NT2/D1 (cell line): Measurements from ENCODE around the gene ENTHD1.

ENCODE experiments used
- SUZ12 ChIP-seq: IDR thresholded peaks from 2 replicates; pipeline ENCODE4 v1.6.1; 2011; ENCODE audit not compliant: insufficient read length, insufficient read depth; ENCODE audit errors: extremely low read depth
- YY1 ChIP-seq: IDR thresholded peaks from 2 replicates; pipeline ENCODE4 v1.6.1; 2011; ENCODE audit not compliant: insufficient read length, insufficient read depth
- ZNF274 ChIP-seq: IDR thresholded peaks from 2 replicates; pipeline ENCODE4 v1.6.1; 2011; ENCODE audit warnings: mild to moderate bottlenecking, low read depth, low read length

GRCh38 chr22:39924286-39924685 is 30.7 kb upstream of the ENTHD1 start:
- no peak for TF ChIP-seq YY1
- no peak for TF ChIP-seq ZNF274
- no peak for TF ChIP-seq SUZ12
